Muscle of back (tissue), 11 donors: ENCODE data around the gene ENOX2. TPM values are rescaled to one million over a fixed set of nuclear protein-coding genes. Genes with fewer than 3 reads are reported as not detected.
A peak's percentile ranks its signal among the peaks of the same experiment; 100 is the strongest.

Experiments
- DNase-seq, 3 donors: peaks; one replicate each; pipeline versions ENCODE4 v3.0.0 to v3.0.0-alpha.2; 2013
- polyA plus RNA-seq, 10 donors: library from polyadenylated mRNA; unstranded; fragments of 120-200 nt; gene quantifications; one replicate each; pipeline ENCODE4 v1.2.1, GENCODE V29; 2013; ENCODE audit not compliant: insufficient read length in 10 of 10

Gene ENOX2
- polyA plus RNA-seq, 10 donors: 6.7 to 22.0 (median 12.1) TPM

DNA sequence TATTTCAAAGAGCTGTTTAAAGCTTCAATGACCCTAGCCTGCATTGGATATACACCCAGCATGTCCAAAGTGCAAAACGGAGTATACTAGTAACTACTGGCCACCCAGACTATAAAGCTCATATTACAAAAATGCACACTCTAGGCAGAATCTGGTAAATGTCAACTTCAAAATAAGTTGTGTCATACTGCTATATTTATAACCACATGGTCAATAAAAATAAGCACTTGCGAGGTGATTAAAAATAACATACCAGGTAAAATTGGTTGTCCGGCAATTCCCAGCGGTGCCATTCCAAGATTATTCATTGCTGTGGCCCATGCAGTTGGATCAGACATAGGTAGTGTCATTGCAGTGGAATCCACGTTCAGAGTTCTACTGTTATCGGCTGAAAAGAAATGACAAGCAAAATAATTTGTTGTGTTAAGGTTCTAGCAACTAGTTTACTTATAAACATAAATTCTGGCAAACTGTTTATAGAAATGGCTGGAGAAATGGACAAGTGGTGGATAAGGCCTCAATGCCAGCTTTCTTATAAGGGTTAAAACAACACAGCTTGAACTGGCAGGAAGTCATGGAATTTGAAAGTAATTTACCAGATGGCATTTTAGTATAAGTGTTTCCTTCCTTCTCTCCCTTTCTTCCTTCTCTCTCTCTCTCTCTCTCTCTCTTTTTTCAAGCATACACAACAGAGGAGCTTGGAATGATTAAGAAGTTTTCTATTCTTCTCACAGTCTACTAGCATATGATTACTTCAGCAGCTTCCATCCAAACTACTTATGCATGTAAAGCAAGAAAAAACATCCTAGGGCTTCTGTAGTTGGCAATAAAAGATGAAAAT, 199.9 kb downstream of the ENOX2 start:
- peak in 1 of 3 donors; percentile 34 for DNase-seq

DNA sequence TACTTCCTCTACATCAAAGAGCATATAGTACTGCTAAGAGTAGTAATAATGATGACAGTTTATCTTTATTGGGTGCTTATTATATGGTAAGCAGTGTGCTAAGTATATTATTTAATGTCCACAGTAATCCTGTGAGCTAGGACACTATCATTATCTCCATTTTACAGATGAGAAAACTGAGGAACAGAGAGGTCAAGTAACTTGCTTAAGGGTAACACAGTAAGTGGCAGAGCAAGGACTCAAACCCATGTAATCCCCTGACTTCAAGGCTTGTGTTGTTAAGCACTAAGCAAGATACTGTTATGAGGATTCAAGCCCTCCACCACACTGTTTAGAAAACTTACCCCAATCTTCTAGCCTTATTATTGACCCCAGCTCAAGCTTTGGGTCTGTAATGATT, 202.4 kb downstream of the ENOX2 start:
- DNase-seq: no peak

DNA sequence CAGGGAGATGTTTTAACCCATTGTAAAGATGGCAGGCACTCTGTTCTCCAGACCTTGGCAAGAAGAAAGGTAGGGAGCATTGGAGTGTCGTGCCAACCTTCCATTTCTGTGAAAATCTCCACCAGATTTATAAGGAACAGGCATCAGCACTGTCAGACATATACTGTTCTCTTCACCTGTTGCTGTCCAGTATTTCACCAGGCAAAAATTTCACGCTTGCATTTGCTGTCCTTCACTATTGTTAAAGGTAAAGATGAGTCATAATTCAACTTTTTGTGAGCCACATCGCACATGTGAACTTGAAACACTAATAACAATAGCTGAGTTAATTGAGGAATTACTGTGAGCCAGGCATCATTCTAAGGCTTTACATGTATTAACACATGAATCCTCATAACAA, 203.4 kb downstream of the ENOX2 start:
- DNase-seq: no peak

DNA sequence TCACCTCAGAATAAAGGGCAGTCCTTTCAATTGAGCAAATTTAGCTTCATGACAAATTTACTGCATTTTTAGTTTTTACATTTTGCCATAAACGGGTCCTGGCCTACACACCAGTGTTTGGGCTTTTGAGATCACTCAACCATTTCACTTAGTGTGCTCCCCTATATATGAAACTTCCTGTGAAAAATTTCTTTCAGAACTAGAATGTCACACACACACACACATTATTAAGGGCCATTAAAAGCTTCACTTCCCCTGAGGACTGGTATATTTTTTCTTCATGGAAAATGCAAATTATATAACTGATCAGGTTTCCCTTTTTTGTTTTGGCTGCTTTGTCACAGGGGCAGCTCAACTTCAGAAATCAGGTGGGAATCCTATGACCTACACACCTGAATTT, 206.5 kb downstream of the ENOX2 start:
- no peak for DNase-seq

DNA sequence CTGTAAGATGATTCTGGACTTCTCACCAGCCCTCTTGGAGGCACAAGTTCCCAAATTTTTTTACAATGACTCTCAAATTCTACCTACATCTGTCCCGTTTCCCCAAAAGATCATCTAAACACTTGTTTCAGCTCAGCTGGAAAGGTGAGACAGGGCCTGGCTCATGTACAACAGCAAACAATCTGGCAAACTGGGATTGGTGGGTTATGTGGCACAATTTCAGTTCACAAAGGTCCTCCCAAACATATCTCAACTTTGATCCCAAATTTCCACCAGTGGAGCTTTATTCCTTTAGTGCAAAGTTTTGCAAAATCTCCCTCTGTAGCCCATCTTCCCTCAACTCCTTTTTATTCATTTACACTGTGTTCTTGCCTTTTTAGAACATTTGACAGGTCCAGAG, 207.1 kb downstream of the ENOX2 start:
- DNase-seq: no peak

DNA sequence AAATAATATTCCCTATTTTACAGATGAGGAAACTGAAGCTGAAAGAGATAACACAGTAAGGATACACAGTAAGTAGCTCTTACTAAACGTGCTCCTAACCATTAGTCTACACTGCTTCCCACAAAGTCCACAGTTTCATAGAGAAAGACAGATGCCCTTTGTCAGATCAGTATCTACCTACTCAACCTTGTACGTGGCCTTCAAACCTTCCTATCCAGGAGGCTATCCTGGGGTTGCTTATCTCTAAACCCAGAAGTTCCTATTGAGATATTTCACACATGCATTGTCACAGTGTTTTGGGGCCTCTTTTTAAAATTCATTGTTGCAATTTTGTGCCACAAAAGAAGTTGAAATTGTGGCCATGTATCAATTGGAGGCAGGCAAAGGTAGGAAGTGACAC, 208.0 kb downstream of the ENOX2 start:
- DNase-seq: no peak

DNA sequence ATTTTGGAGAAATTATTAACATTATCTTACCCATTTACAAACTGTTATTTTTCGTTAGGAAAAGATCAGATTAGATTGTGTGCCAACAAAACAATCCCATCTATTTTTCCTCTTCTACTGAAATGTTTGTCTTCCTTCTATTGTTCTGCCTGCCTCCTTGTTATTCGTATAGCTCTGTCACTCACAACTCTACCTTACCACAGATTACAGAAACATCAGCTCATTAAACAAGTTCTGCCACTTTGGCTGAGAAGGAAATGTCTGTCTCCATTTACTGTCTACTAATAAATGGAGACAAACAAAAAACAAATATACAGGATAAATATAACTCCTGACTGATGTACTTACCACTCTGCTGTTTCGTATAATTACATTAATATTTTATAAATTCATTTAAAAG, 211.4 kb downstream of the ENOX2 start:
- DNase-seq: no peak

DNA sequence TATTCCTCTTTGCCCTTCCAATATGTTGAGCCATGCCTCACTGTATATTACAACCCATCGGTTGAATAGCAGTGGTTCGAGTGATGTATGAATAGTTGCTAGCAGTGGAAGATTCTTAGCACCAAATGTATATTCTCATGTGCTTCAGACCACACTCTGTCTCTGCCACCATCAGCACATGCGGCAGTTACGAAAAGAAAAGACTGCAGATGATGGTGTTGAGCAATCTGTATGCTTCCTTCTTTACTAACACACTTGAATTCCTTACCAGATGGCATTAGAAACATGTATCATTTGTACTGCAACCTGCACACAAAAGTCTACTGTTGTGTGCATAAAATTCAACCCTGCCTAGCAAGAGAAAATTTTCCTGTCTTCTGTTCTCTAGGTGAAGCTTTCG, 214.6 kb downstream of the ENOX2 start:
- no peak for DNase-seq

DNA sequence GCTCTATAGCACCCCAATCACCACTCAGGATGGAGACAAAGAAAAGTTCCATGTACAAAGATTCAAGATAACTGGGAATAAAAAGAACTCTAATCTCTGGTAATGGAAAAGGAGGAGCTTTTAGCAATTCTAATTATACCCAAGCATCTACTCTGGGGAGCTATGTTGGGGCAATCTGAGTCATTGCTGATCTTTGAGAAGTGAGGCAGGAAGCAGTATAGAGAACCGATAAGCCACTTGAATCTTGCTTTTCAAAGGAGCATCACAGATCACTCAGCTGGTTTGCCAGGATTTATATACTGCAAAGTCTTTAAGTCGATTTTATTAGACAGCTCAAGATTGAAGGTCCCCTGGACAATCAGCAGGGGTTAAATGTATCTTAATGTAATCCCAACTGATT, 220.0 kb downstream of the ENOX2 start:
- no peak for DNase-seq

DNA sequence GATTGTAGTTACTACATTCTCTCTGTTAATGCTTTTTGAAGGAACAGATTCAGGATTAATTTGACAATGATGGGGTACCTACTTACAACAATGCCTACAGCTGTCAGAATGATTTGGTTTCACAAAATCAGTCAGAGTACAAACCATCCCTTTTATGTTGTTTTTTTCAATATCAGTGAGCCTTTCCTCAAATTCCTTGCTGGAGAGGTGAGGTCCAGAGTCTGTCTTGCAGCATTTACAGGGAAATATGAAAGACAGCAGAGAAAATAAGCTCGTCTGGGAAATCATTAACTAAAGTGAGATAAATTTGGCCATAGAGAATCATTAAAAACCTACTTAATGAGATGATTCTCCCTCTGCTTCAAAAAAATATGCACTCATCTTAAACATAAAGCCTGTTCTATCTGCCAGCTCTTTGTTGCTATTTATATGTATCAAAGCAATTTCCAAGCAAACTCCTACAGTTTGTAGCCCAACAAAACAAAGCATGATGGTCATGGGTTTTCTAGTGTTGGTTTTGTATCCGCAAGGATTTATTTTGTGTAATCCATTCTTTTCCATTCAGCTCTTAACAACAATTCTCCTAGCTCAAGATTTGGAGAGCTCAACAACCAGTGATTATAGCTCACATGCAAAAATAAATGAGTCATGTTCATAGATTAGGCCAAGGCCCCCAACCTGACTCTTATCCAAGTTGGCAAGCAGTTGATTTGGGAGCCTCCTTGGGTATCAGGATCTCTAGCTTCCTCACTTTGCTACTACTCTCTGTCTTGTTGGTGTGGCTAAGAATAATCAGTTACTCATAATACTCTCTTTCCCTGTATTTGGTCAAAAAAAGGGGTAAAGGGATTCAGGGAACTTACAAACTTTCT, 222.6 kb downstream of the ENOX2 start:
- peak in 2 of 3 donors; percentile 4 to 7 for DNase-seq

DNA sequence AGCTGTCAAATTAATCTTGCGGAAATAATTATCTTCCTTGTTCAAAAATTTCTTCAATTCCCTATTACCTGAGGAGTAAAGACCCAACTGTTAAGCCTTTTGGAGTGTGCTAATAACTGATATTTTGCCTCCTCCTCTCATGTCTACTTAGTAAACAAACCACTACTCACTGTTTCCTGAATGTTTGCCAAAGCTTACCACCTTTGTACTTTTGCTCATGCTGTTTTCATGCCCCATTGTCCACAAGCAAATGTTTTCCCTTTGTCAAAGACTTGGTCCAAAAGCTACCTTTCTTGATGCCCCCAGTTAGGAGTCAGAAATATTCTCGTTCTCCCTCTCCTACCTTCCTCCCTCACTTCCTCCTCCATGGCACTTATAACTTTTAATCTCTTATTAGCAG, 226.1 kb downstream of the ENOX2 start:
- no peak for DNase-seq

DNA sequence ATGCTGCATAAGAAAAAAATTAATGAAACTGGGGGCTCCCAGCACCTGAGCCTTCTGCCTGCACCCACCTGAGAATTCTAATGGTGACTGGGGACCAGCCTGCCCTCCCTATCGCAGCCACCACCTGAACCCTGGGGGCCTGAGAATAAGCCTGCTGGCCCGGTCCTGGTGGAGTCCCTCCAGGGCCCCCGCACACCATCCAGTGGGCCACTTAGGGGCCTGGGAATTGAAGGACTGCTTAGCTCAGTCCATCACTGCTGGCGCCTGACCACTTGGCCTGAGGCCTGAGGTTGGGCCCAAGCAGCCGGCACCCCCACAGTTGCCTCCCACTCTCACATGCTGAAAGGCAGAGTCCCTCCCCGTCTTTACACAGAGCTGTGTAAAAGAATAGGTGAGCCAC, 230.8 kb downstream of the ENOX2 start:
- DNase-seq: no peak

DNA sequence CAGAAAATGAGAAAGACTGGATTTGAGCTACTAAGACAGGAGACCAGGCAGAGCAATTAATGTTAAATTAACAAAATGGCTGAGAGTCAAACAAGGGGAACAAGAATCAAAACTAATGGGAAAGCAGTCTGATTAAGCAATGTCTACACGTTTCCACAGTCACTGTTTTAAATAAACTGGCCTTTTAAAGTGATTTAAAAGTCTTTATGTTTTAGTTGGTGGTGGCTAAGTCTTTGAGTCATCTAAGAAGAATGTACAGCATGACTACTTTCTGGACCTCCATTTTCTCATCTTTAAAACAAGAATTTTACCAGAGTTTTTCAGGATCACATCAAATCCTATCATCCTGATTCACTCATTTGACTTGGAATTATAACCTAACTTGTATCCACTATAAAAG, 233.8 kb downstream of the ENOX2 start:
- DNase-seq: no peak

DNA sequence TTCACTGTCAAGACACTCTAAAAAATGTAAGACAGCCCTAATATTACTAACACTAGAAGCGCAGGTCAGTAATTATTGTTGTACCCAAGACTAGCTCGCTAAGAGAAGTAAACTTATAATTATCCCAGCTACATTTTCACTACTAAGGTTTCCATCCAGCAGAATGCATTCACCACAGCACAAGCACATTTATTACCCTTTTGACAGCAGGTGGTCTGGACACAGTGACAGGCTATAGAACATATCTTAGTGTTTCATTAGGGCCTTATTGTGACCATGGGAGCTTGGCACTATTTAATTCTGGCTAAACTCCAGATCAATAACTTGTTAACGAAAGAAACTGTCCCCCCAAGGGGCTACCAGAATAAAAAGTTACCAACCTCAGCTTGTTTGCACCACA, 237.7 kb downstream of the ENOX2 start:
- DNase-seq: no peak

DNA sequence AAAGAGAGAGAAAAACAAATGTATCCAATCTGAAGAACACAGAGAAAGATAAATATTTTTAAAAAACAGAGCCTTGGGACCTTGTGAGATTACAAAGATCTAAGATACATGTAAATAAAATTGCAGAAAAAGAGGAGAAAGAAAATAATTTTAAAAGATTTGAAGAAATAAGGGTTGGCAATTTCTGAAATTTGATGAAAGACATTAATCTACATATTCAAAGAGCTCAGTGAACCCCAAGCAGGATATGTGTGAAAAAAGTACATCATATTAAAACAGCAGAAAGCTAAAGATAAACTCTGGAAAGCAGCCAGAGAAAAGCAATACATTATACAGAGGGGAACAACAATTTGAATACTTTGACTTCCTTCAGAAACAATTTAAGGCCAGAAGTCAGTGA, 244.7 kb downstream of the ENOX2 start:
- no peak for DNase-seq

DNA sequence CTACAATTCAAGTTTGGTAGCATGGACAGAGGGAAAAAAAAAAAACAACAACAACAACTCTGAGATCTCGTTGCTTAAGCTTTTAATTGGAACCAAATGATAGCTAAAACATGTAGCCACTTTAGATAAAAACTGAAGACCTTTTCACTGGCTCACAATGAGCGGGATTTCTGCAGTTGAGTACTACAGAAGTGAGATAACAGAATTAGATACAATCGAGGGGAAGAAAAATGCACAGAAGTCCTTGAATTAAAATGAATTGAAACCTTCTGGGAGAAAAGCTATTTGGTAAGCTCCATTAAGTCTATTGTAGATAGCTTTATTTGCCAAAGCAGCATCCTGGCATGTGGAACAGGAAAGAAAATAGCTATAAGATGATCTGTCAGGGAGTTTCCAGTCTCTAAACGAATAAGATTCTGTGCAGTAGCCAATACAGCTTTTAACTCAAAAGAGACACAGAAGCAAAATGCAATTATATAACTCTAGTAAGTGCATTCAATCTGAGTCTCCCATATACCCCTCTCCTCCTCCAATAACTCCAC, 248.5 kb downstream of the ENOX2 start:
- peak; percentile 2 to 57 (median 29) for DNase-seq

DNA sequence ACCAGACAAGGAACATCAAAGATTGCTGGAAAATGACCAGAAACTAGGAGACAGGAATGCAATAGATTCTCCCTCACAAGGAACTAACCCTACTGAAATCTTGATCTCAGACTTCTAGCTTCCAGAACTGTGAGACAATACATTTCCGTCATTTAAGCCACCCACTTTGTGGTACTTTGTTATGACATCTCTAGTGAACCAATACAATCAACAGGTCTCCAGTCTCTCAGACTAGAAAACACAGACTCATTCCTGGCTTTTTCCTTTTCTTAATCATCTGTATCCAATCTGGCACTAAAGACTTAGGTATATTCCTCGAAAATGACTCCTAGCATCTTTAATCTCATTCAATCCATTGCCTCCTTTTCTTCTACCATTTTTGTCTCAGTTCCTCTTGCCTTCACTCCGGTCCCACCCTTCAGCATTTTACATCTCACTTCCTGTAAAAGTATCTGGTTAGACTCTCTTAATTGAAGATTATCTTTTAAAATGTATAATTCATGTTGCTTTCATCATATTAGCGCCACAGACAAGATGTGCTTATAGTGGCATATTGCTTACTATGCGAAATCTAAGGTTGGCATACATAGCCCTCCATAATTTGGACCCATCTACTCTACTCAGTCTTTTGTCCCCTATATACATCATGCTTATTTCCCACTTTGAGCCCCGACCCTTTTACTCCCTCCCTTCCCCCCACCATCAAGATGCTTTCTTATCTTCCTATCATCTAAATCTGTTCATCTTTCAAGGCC, 250.0 kb downstream of the ENOX2 start:
- no peak for DNase-seq

DNA sequence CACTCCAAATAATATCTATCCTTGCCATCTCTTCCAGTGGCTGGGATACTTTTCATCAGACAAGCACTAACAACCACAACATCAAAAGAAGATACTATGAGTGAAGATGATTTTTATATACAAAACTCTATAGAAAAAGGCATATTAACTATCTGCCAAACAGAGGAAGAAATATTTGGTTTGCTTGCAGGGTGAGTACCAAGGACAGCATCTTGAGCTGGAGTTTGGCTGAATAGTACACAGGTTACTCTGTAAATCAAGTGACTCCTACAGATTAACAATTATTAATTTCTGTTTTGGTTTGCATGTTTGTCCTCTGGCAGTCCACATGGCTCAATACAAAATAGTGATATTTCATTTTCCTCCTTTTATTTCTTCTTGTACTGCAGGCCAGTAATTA, 253.3 kb downstream of the ENOX2 start:
- no peak for DNase-seq

DNA sequence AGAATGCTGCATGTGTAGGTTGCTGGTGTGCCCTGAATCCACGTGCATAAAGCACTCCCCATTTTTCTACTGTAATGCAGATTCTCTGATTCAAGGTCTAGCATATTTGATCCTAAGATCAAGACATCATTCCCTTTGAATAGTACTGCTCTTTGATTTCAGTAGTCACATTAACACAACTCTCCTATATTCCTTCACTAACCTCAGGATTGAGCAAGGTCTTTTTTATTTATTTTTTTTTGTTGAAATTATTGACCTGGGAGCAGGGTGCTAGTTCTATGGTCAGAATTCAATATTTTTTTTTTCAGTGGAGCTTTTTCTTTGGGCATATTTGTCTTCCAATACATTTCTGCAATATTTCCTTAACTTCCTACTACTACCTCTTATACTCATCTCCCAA, 255.5 kb downstream of the ENOX2 start:
- no peak for DNase-seq

DNA sequence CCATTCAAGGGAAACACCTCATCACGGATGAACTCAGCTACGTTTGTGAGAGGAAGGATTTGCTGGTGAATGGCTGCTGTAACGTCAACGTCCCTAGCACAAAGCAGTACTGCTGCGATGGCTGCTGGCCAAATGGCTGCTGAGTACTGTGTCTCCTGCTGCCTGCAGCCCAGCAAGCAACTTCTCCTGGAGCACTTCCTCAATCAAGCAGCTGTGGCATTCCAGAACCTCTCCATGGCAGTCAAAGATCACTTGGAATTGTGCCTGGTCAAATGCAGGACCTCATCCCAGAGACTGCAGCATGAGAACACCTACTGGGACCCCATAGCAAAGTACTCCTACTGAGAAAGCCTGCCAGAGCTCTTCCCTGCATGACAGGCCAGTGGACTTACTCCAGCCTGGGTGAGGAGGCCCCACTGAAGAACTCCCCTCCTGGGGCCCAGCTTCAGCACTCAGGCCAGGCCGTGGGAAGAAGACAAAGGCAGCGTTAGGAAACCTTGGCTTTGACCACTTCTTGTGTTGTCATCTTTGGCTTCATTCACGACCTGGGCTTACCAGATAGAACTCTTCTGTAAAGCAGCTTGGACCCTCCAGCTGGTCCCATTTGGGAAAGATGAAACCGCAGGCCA, 256.9 kb downstream of the ENOX2 start:
- peak in 2 of 3 donors; percentile 25 to 51 for DNase-seq

DNA sequence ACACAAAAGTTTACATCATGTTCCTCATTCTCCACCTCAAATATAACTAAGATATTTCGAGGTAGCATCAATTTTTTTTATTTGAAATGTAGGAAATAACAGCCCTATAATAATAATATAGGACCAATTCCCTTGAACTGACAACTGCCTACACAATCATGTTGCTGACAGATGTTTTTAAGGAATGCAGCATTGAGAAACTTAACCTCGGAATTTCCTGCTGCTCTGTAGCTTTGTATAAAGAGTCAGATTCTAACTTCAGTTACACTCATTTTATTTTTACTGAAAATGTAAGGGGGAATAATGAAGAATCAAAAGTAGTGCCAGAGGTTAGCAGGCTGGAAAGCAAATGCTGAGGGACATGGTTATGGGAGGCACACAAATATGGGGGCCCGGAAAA, 265.4 kb downstream of the ENOX2 start:
- DNase-seq: no peak

DNA sequence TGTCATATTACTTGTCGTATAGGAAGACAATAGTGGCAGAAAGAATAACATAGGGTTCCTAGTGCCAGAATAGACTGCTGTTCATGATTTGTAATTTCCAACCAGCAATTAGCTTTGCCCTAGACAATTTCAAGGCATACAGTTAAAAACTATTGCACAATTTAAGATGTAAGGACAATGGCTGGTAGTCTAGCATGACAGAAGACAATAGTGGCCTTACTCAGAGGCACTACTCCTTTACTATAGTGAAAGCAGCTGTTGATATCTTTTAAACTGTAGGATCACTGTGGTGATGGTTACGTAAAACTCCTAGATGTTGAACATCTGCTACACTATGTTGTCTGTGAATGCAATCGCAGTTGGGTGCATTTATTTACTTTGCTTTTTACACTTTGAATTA, 266.7 kb downstream of the ENOX2 start:
- DNase-seq: no peak
